K562 (cell line): ENCODE data around the gene CTNNBL1. TPM values are rescaled to one million over a fixed set of nuclear protein-coding genes. Genes with fewer than 3 reads are reported as not detected.
"Not testable (repeated sequence)": the region's sequence is repeated elsewhere in the genome, so short reads cannot be mapped to it uniquely, and the experiment has no call there.

Experiments
- ATAC-seq: fragments of 200-7000 bp; cut with Tn5 transposase; 3 replicates; pipeline ENCODE4 v1.9.1; 2020; ENCODE audit warnings: moderate library complexity
- BruUV-seq: library from RNA; stranded (reverse); fragments of 400-500 nt; replicated peaks from 2 replicates; lab custom pipeline; 2021; lab: Mats Ljungman, UMichigan
- CTCF ChIA-PET: fragments of 300-600 bp; formaldehyde crosslinking; extraction: SDS; loops from one replicate; lab custom pipeline; 2021; ENCODE audit warnings: low intra/inter-chr PET ratio; lab: Yijun Ruan, JAX
- POLR2A ChIA-PET: fragments of 300-600, 350-650 bp; sonication (Branson Sonifier 250); formaldehyde crosslinking; extraction: SDS; loops from one replicate; lab custom pipeline; 2021; ENCODE audit warnings: antibody characterized with exemption, inconsistent platforms; lab: Yijun Ruan, JAX
- DNase-seq, 4 experiments: peaks; one replicate each; pipeline versions ENCODE4 v3.0.0 to v3.0.0-alpha.2; 2011 to 2018; ENCODE audit warnings: low spot score in 3 of 4, mixed read lengths in 3 of 4; ENCODE audit errors: extremely low read depth in 1 of 4
- FAIRE-seq: peaks from 2 replicates; lab custom pipeline; 2011; peaks lifted over from hg19 to GRCh38; lab: Jason Lieb, UNC
- H2AFZ ChIP-seq: 2 replicates; pipeline ENCODE4 v1.6.0; 2011; ENCODE audit warnings: low read depth, low read length, control low read depth, inconsistent platforms
- H3K27ac ChIP-seq: fragments of 200-600 bp; 3 replicates; pipeline ENCODE4 v1.8.0; 2011; ENCODE audit warnings: low read depth, mild to moderate bottlenecking, control low read depth, inconsistent platforms, low read length, moderate library complexity, mixed read lengths; ENCODE audit errors: extremely low read depth
- H3K27me3 ChIP-seq, 2 experiments: fragments of 300-600 bp in 1 of 2; 2 replicates in 1 of 2; 3 replicates in 1 of 2; pipeline versions ENCODE4 v1.6.0 to v1.8.0; 2011; ENCODE audit warnings: inconsistent platforms in 2 of 2, low read length in 2 of 2, mild to moderate bottlenecking in 1 of 2, mixed read lengths in 1 of 2, moderate library complexity in 1 of 2; ENCODE audit not compliant: control insufficient read depth in 2 of 2, insufficient read depth in 2 of 2
- H3K36me3 ChIP-seq: fragments of 300-600 bp; 3 replicates; pipeline ENCODE4 v1.8.0; 2011; ENCODE audit warnings: mild to moderate bottlenecking, low read length, inconsistent platforms; ENCODE audit not compliant: control insufficient read depth, insufficient read depth
- H3K4me1 ChIP-seq, 2 experiments: fragments of 200-600 bp in 1 of 2; replicated peaks in 1 of 2; 2 replicates in 1 of 2; 3 replicates in 1 of 2; pipeline versions ENCODE4 v1.5.1 to v1.8.0; 2011; ENCODE audit warnings: inconsistent platforms in 2 of 2, low read length in 2 of 2, mild to moderate bottlenecking in 1 of 2, mixed read lengths in 1 of 2, moderate library complexity in 1 of 2; ENCODE audit not compliant: control insufficient read depth in 2 of 2, insufficient read depth in 2 of 2
- H3K4me2 ChIP-seq: 2 replicates; pipeline ENCODE4 v1.6.1; 2011; ENCODE audit warnings: low read length, control low read depth, inconsistent platforms, mixed read lengths; ENCODE audit not compliant: insufficient read depth
- H3K4me3 ChIP-seq: fragments of 200-600 bp; sonication (generic), shearing (Covaris generic); 2 replicates; pipeline ENCODE4 v1.5.1; 2016; ENCODE audit warnings: control low read depth, inconsistent platforms
- H3K79me2 ChIP-seq: fragments of 200-600 bp; 3 replicates; pipeline ENCODE4 v1.8.0; 2011; ENCODE audit warnings: low read length, inconsistent platforms; ENCODE audit not compliant: control insufficient read depth, insufficient read depth
- H3K9ac ChIP-seq, 2 experiments: 2 replicates each; pipeline versions ENCODE4 v1.6.0 to v1.6.1; 2011; ENCODE audit warnings: low read depth in 2 of 2, low read length in 2 of 2, control low read depth in 1 of 2, inconsistent platforms in 1 of 2, mild to moderate bottlenecking in 1 of 2, mixed read lengths in 1 of 2; ENCODE audit not compliant: insufficient read depth in 1 of 2
- H3K9me1 ChIP-seq: one replicate; pipeline ENCODE4 v1.6.0; 2011; ENCODE audit warnings: inconsistent platforms, mild to moderate bottlenecking, low read length, moderate library complexity; ENCODE audit not compliant: control insufficient read depth, insufficient read depth
- H3K9me3 ChIP-seq: replicated peaks from 2 replicates; pipeline ENCODE4 v1.5.1; 2011; ENCODE audit warnings: low read depth, low read length, inconsistent platforms; ENCODE audit not compliant: control insufficient read depth, insufficient read depth
- H4K20me1 ChIP-seq: replicated peaks from 2 replicates; pipeline ENCODE4 v1.6.1; 2011; ENCODE audit warnings: low read length, inconsistent platforms, mixed read lengths; ENCODE audit not compliant: control insufficient read depth, insufficient read depth
- NFYB ChIP-seq: IDR thresholded peaks from 2 replicates; pipeline ENCODE4 v1.6.1; 2011; ENCODE audit warnings: mild to moderate bottlenecking, moderate library complexity; ENCODE audit not compliant: insufficient read length; ENCODE audit errors: extremely low read depth
- SMAD1 ChIP-seq: fragments of 150-350 bp; IDR thresholded peaks from 2 replicates; pipeline ENCODE4 v1.6.1; 2014; ENCODE audit warnings: low read length, low read depth; ENCODE audit not compliant: partially characterized antibody
- ZNF431 ChIP-seq: sonication (generic); formaldehyde crosslinking; IDR thresholded peaks from 2 replicates; pipeline ENCODE4 v1.8.0; 2022; ENCODE audit warnings: mild to moderate bottlenecking, missing genetic modification reagents
- ZZZ3 ChIP-seq: fragments of 450-650 bp; IDR thresholded peaks from 2 replicates; pipeline ENCODE4 v1.6.1; 2016; ENCODE audit warnings: antibody characterized with exemption, mild to moderate bottlenecking, moderate library complexity
- WGBS: fragments of 100-300 bp; shearing (Covaris generic); methylation state at CpG from one replicate; pipeline ENCODE4 v1.1.6; 2016; ENCODE audit warnings: low coverage, mixed read lengths; ENCODE audit not compliant: insufficient coverage; ENCODE audit errors: missing lambda C conversion rate; 5-methylcytosine and 5-hydroxymethylcytosine counted together
- in situ Hi-C: fragments of 300-500 bp; cut with MboI; formaldehyde crosslinking; loops from 4 replicates; pipeline ENCODE4 v1.15.0; 2018; ENCODE audit warnings: inconsistent platforms, mixed read lengths
- intact Hi-C: fragments of 100-400 bp; cut with micrococcal nuclease; formaldehyde crosslinking; loops from 2 replicates; pipeline ENCODE4 v1.14.2; 2022
- polyA plus RNA-seq, 8 experiments: library from polyadenylated mRNA; depleted of rRNA in 4 of 8; stranded (reverse) in 5 of 8; unstranded in 3 of 8; fragments of >200 nt; fragmentation: Nextera tagmentation in 2 of 8; fragmentation: Illumina TruSeq in 1 of 8; extraction: Ambion mirVana in 2 of 8; extraction: Trizol in 1 of 8; gene quantifications; 2 replicates each; pipeline versions ENCODE4 v1.2.1 to v1.2.3, GENCODE V29; 2011 to 2014; ENCODE audit warnings: inconsistent platforms in 1 of 8, missing spikeins in 1 of 8
- total RNA-seq, 7 experiments: library from RNA; depleted of rRNA in 6 of 7; stranded (reverse); fragments of >200 nt in 6 of 7; fragmentation: Illumina TruSeq in 2 of 7; extraction: Trizol in 2 of 7; gene quantifications; 2 replicates each; pipeline versions ENCODE4 v1.2.1 to v1.2.3, GENCODE V29; 2011 to 2021; ENCODE audit warnings: low replicate concordance in 1 of 7
- TF ChIP-seq, protein P1 (sequence below): fragments of 250-450 bp; sonication (Bioruptor Pico); IDR thresholded peaks from 2 replicates; pipeline ENCODE4 v1.4.0; 2020; ENCODE audit warnings: mild to moderate bottlenecking, moderate library complexity, borderline replicate concordance
- TF ChIP-seq, protein P2 (sequence below): sonication (generic); formaldehyde crosslinking; IDR thresholded peaks from 2 replicates; pipeline ENCODE4 v1.8.1; 2023; ENCODE audit warnings: missing genetic modification reagents, mild to moderate bottlenecking, borderline replicate concordance

Gene CTNNBL1
- total and polyA plus RNA-seq, 9 of the 15 experiments (the other 6 are each of a cell fraction or from before 2014, with no cell fraction given): 32.4 to 85.6 (median 43.6) TPM

DNA sequence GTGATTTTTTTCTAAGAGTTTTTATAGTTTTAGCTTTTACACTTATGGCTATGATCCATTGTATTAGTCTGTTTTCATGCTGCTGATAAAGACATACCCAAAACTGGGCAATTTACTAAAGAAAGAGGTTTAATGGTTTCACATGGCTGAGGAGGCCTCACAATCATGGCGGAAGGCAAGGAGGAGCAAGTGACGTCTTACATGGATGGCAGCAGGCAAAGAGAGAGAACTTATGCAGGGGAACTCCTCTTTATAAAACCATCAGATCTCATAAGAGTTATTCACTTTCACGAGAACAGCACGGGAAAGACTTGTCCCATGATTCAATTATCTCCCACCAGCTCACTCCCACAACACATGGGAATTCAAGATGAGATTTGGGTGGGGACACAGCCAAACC lies 29.2 kb upstream of the CTNNBL1 start:
- H3K27me3 ChIP-seq: peaks cover 9 to 24% of the 10 kb centered on the region in 2 experiments
- H3K79me2 ChIP-seq, ATAC-seq, POLR2A ChIA-PET, in situ Hi-C loops, H3K4me1 ChIP-seq, FAIRE-seq, H3K9ac ChIP-seq, BruUV-seq, H2AFZ ChIP-seq, H3K4me3 ChIP-seq, H3K27ac ChIP-seq, H4K20me1 ChIP-seq, CTCF ChIA-PET, H3K36me3 ChIP-seq, H3K9me3 ChIP-seq, DNase-seq, H3K9me1 ChIP-seq, intact Hi-C loops, H3K4me2 ChIP-seq: not testable (repeated sequence)
- peak; percentile 97 for TF ChIP-seq ZNF431 (CRISPR knock-in tag)
- 8% methylated on average over 4 of the region's 4 CpGs for whole genome bisulfite sequencing

DNA sequence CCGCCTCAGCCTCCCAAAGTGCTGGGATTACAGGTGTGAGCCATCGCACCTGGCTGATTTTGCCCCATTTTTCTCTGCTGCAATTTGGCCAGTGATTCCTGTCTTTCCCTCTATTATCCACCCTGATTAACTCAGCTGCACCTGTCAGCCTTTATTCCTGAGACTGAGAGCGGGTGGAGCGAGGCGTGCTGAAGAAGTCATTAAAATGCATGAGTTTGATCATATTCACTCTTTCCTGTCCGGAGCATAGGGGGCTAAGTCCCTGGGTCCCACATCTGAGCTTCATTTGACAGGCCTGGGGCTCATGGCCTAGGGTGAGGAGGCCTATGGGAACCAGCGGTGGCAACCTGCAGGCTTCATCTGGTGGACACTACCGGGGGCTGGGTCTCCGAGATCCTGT lies 25.7 kb upstream of the CTNNBL1 start:
- Histone ChIP-seq H3K4me2 (no peak overlapping the region), H3K9me3 (no peaks in the 10 kb centered on the region; the same call in 1 of the 2 replicates), H3K4me3 (no peak overlapping the region), H3K79me2 (no peaks in the 10 kb centered on the region), H2AFZ (no peak overlapping the region), H4K20me1 (no peaks in the 10 kb centered on the region; the same call in 1 of the 2 replicates), H3K9me1 (no peaks in the 10 kb centered on the region), H3K36me3 (no peaks in the 10 kb centered on the region), H3K4me1 (0 out of 5 replicates have a peak, but pooled peaks cover 0 to 4% of the 10 kb centered on the region in 2 experiments), H3K27ac (no peak overlapping the region), H3K27me3 (peaks cover 22 to 42% of the 10 kb centered on the region in 2 experiments), H3K9ac (no peak overlapping the region)
- intact Hi-C loops: no loop called here
- ATAC-seq (no peak), FAIRE-seq (no peak), DNase-seq (no peak)
- ChIA-PET CTCF (no interaction called here), POLR2A (interaction anchor here (0.6 kb wide), 1 partner anchor 40 kb away, joined by 3 read pairs; no protein-coding TSS in a partner anchor)
- TF ChIP-seq ZZZ3 (no peak), SMAD1 (no peak), NFYB (no peak)
- TF ChIP-seq, protein P1, sequence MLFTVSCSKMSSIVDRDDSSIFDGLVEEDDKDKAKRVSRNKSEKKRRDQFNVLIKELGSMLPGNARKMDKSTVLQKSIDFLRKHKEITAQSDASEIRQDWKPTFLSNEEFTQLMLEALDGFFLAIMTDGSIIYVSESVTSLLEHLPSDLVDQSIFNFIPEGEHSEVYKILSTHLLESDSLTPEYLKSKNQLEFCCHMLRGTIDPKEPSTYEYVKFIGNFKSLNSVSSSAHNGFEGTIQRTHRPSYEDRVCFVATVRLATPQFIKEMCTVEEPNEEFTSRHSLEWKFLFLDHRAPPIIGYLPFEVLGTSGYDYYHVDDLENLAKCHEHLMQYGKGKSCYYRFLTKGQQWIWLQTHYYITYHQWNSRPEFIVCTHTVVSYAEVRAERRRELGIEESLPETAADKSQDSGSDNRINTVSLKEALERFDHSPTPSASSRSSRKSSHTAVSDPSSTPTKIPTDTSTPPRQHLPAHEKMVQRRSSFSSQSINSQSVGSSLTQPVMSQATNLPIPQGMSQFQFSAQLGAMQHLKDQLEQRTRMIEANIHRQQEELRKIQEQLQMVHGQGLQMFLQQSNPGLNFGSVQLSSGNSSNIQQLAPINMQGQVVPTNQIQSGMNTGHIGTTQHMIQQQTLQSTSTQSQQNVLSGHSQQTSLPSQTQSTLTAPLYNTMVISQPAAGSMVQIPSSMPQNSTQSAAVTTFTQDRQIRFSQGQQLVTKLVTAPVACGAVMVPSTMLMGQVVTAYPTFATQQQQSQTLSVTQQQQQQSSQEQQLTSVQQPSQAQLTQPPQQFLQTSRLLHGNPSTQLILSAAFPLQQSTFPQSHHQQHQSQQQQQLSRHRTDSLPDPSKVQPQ (CRISPR knock-in tag): no peak
- TF ChIP-seq, protein P2, sequence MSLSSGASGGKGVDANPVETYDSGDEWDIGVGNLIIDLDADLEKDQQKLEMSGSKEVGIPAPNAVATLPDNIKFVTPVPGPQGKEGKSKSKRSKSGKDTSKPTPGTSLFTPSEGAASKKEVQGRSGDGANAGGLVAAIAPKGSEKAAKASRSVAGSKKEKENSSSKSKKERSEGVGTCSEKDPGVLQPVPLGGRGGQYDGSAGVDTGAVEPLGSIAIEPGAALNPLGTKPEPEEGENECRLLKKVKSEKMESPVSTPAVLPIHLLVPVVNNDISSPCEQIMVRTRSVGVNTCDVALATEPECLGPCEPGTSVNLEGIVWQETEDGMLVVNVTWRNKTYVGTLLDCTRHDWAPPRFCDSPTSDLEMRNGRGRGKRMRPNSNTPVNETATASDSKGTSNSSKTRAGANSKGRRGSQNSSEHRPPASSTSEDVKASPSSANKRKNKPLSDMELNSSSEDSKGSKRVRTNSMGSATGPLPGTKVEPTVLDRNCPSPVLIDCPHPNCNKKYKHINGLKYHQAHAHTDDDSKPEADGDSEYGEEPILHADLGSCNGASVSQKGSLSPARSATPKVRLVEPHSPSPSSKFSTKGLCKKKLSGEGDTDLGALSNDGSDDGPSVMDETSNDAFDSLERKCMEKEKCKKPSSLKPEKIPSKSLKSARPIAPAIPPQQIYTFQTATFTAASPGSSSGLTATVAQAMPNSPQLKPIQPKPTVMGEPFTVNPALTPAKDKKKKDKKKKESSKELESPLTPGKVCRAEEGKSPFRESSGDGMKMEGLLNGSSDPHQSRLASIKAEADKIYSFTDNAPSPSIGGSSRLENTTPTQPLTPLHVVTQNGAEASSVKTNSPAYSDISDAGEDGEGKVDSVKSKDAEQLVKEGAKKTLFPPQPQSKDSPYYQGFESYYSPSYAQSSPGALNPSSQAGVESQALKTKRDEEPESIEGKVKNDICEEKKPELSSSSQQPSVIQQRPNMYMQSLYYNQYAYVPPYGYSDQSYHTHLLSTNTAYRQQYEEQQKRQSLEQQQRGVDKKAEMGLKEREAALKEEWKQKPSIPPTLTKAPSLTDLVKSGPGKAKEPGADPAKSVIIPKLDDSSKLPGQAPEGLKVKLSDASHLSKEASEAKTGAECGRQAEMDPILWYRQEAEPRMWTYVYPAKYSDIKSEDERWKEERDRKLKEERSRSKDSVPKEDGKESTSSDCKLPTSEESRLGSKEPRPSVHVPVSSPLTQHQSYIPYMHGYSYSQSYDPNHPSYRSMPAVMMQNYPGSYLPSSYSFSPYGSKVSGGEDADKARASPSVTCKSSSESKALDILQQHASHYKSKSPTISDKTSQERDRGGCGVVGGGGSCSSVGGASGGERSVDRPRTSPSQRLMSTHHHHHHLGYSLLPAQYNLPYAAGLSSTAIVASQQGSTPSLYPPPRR (CRISPR knock-in tag): no peak
- no TSS peak for BruUV-seq
- 1% methylated on average over 8 of the region's 9 CpGs for WGBS
- in situ Hi-C loops: no loop called here
